HL-60 (cell line): Measurements from ENCODE around the gene PCSK5.

Source experiments
- DNase-seq, 2 experiments: peaks; one replicate each; pipeline ENCODE4 v3.0.0-alpha.2; 2010 to 2020; ENCODE audit warnings: low read depth in 1 of 2, low spot score in 1 of 2
- H3K27ac ChIP-seq: fragments of 250-450 bp; sonication (Bioruptor Pico); replicated peaks from 2 replicates; pipeline ENCODE4 v1.5.1; 2020; ENCODE audit warnings: mild to moderate bottlenecking, moderate library complexity
- H3K27me3 ChIP-seq: fragments of 250-450 bp; sonication (Bioruptor Pico); 2 replicates; pipeline ENCODE4 v1.5.1; 2021; ENCODE audit warnings: mild to moderate bottlenecking, moderate library complexity; ENCODE audit not compliant: insufficient read depth, poor library complexity, severe bottlenecking
- H3K4me3 ChIP-seq: replicated peaks from 2 replicates; pipeline ENCODE4 v1.5.1; 2011; ENCODE audit warnings: mild to moderate bottlenecking, control low read depth, low read length; ENCODE audit not compliant: insufficient read depth
- CTCF ChIP-seq: IDR thresholded peaks from one replicate; pipeline ENCODE4 v1.5.1; 2011; ENCODE audit warnings: low read length, control low read depth, inconsistent platforms; ENCODE audit not compliant: insufficient read depth
- GABPA ChIP-seq: IDR thresholded peaks from 2 replicates; pipeline ENCODE4 v1.6.1; 2012; ENCODE audit warnings: low read depth
- POLR2AphosphoS5 ChIP-seq: IDR thresholded peaks from 2 replicates; pipeline ENCODE4 v1.6.1; 2012; ENCODE audit warnings: low read depth
- REST ChIP-seq: IDR thresholded peaks from 2 replicates; pipeline ENCODE4 v1.6.1; 2012; ENCODE audit warnings: low read depth; ENCODE audit not compliant: insufficient replicate concordance
- SPI1 ChIP-seq: IDR thresholded peaks from 2 replicates; pipeline ENCODE4 v1.6.1; 2012; ENCODE audit warnings: low read depth, mild to moderate bottlenecking, borderline replicate concordance

The PCSK5 gene

GRCh38 chr9:76032797-76033373, 142.4 kb downstream of the PCSK5 start:
- Histone ChIP-seq H3K27ac (no peak overlapping the region), H3K4me3 (no peak overlapping the region)

GRCh38 chr9:76034049-76034448, 143.6 kb downstream of the PCSK5 start:
- Histone ChIP-seq H3K27ac (no peak overlapping the region), H3K27me3 (no peaks in the 10 kb centered on the region), H3K4me3 (no peak overlapping the region)
- TF ChIP-seq POLR2AphosphoS5 (no peak), CTCF (no peak), REST (no peak), SPI1 (no peak), GABPA (no peak)
- DNase-seq, result no peak

More at GRCh38 chr9:76032797-76033373, 142.4 kb downstream of the PCSK5 start:
- no peak for TF ChIP-seq SPI1
- DNase-seq, result no peak
- H3K27me3 ChIP-seq, result no peaks in the 10 kb centered on the region

GRCh38 chr9:76036762-76037161, 146.3 kb downstream of the PCSK5 start:
- Histone ChIP-seq H3K4me3 (no peak overlapping the region), H3K27me3 (no peaks in the 10 kb centered on the region), H3K27ac (no peak overlapping the region)
- TF ChIP-seq GABPA, result no peak
- TF ChIP-seq SPI1, result no peak
- DNase-seq, result no peak

- H3K27me3 ChIP-seq, result no peaks in the 10 kb centered on the region
- H3K27ac ChIP-seq, result no peak overlapping the region
- no peak for TF ChIP-seq REST
- no peak for TF ChIP-seq POLR2AphosphoS5
- no peak for TF ChIP-seq CTCF
- peak; percentile 77 for TF ChIP-seq SPI1
- TF ChIP-seq GABPA, result no peak
- no peak for DNase-seq
- H3K4me3 ChIP-seq, result no peak overlapping the region
Observed at GRCh38 chr9:76037587-76038225, 147.2 kb downstream of the PCSK5 start.
